Muscle layer of colon (tissue), 2 donors: ENCODE results near the gene ATG4B.

Experiments used
- H3K27ac ChIP-seq: one replicate; pipeline ENCODE4 v1.7.0; 2013; ENCODE audit warnings: low read depth, mild to moderate bottlenecking, low read length, moderate library complexity
- H3K27me3 ChIP-seq, 2 donors: one replicate each; pipeline ENCODE4 v1.7.0; 2013; ENCODE audit warnings: low read length in 2 of 2, mild to moderate bottlenecking in 2 of 2; ENCODE audit not compliant: insufficient read depth in 2 of 2, control insufficient read depth in 1 of 2
- H3K36me3 ChIP-seq: one replicate; pipeline ENCODE4 v1.7.0; 2013; ENCODE audit warnings: mild to moderate bottlenecking, low read length; ENCODE audit not compliant: insufficient read depth
- H3K4me1 ChIP-seq: one replicate; pipeline ENCODE4 v1.7.0; 2013; ENCODE audit warnings: mild to moderate bottlenecking, low read length; ENCODE audit not compliant: insufficient read depth
- H3K4me3 ChIP-seq, 2 donors: one replicate each; pipeline ENCODE4 v1.7.0; 2013; ENCODE audit warnings: low read length in 2 of 2, low read depth in 1 of 2, mild to moderate bottlenecking in 1 of 2, moderate library complexity in 1 of 2
- H3K9ac ChIP-seq: one replicate; pipeline ENCODE4 v1.7.0; 2013; ENCODE audit warnings: low read length
- H3K9me3 ChIP-seq: one replicate; pipeline ENCODE4 v1.7.0; 2013; ENCODE audit warnings: mild to moderate bottlenecking, low read length
- donor health status: abdominal sarcoma.
- donor health status: Adenocarcinoma of cecum.

ATG4B gene

DNA sequence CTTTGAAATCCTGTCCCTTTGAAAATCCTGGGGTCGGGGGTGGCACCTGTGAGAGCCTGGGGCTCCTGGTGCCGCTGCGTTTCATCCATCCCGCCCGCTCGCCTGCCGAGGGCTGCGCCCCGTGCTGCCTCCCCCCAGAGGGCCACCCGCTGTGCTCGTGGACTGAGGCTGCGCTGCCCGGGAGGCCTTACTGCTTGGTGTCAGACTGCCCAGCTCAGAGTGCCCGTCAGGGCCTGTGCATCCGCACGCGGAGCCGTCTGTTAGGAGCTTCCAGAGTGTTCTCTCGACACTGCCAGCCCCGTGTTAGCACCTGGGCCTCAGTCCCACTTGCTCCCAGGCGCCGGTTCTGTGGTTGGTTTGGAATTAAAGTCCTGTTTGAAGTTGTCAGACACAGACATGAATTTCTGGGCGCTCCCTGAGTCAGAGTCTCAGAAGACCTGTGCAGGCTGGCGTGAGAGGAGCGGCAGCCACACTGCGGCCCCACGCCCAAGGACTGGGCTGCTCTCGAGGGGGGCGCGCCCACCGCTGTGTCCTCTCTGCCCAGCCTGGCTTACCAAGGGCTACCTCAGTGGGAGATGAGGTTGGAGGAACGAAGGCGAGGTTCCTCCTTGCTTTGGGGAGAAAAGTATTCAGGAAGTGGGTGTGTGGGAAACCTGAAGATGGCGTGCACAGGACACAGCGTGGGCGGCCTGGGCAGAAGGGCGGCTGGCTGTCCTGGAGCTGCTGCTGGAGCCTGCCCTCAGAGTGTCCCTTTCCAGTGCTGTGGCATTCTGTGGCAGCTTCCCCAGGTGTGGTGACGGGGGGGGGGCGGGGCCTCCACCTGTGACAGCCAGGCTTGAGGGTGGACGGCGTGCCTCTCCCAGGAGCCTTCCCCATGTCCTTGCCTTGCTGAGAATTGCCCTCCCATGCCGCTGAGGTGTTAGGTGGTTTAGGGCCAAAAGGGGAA, 35.0 kb downstream of the ATG4B start:
- peaks cover 51% of the 10 kb centered on the region for H3K36me3 ChIP-seq
- H3K27ac ChIP-seq, result no peak overlapping the region
- H3K4me1 ChIP-seq, result no peaks in the 10 kb centered on the region

DNA sequence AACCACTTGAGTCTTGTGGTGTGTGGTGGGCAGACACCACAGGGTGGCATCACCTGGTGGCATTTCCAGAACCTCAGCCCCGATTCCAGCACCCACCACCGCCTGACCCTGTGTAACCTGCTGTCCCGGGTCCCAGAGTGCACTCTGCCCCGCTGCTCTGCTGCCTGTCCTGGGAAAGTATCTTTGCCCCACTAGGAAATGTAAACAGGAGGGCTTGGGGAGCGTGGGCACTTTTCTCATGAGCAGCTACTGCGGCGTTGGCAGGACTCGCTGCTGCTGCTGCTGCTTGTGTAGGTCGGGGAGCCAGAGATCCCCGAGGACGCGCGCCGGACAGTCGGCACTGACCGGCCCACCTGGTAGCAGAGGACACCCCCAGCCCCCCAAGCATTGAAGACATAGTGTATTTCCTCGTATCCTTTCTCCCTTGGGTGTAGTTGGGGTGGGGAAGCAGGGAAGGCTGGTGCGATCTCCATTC, 35.7 kb downstream of the ATG4B start:
- Histone ChIP-seq H3K36me3 (peaks cover 44% of the 10 kb centered on the region), H3K27ac (no peak overlapping the region), H3K9ac (no peak overlapping the region), H3K27me3 (no peaks in the 10 kb centered on the region), H3K4me1 (no peaks in the 10 kb centered on the region), H3K9me3 (no peaks in the 10 kb centered on the region), H3K4me3 (no peak overlapping the region)

More for the DNA sequence above, 35.0 kb downstream of the ATG4B start:
- Histone ChIP-seq H3K4me3 (no peak overlapping the region), H3K9me3 (no peaks in the 10 kb centered on the region), H3K9ac (no peak overlapping the region), H3K27me3 (no peaks in the 10 kb centered on the region)

DNA sequence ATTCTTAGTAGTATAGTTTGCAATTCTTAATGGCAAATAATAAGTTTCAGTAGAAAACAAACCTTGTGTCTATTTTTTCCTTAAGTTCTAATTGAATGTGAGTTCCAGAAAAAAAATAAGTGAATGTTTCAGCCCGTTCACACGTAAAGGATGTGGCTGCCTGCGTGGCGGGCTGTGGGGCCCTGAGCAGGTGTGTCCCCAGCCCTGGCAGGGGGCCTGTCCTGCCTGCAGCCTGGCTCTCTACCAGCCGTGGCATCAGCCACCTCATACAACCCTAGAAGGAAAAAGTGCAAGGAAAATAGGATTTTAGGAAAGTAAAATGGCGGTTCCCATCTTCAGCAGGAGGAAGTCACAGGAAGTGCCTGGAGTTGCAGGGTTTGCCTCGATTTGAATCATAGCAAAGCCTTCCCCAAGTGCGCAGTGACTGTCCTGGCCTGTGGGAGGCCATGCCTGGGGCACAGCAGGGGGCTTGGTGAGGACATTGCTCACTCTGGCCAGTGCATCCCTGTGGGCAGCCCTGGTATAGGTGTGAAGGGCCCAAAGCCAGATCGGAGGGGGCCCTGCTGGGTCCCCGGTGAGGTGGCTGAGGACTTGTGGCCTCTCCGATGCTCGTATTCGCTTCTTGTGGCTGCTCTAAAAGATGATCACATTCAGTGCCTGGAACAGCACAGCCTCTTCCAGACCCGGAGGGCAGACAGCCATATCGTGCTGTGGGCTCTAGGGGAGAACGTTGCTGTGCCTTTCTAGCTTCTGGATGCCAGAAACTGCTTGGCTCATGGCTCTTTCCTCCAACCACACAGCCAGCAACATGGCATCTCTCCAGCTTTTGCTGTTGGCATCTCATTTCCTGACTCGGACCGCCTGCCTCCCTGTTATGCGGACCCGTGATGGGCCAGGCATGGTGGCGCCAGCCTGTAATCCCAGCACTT, 36.6 kb downstream of the ATG4B start:
- no peaks in the 10 kb centered on the region for H3K27me3 ChIP-seq
- H3K36me3 ChIP-seq, result peaks cover 41% of the 10 kb centered on the region
- H3K4me1 ChIP-seq, result no peaks in the 10 kb centered on the region
- H3K27ac ChIP-seq, result no peak overlapping the region
- H3K9ac ChIP-seq, result no peak overlapping the region
- H3K9me3 ChIP-seq, result no peaks in the 10 kb centered on the region
- H3K4me3 ChIP-seq, result no peak overlapping the region

DNA sequence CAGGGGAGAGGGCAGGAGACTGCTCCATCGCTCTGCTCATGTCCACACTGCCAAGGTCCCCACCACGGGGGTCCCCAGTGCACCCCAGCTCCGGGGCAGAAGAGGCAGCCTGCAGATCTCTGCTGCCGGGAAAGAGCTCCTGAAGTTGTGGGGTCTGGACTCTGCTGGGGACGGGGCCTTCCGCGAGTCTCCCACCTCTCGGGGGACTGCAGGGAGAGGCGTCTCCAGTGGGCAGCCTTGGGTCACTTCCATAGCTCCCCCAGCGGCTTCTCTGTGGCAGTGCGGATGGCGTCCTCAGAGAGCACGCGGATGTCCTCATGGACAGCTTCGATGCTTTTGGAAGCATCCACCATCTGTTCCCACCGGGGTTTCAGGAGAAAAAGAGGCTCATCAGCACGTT, 38.4 kb downstream of the ATG4B start:
- Histone ChIP-seq H3K4me3 (no peak overlapping the region), H3K27me3 (no peaks in the 10 kb centered on the region), H3K4me1 (no peaks in the 10 kb centered on the region), H3K36me3 (peaks cover 30% of the 10 kb centered on the region), H3K9ac (no peak overlapping the region), H3K9me3 (no peaks in the 10 kb centered on the region), H3K27ac (no peak overlapping the region)

DNA sequence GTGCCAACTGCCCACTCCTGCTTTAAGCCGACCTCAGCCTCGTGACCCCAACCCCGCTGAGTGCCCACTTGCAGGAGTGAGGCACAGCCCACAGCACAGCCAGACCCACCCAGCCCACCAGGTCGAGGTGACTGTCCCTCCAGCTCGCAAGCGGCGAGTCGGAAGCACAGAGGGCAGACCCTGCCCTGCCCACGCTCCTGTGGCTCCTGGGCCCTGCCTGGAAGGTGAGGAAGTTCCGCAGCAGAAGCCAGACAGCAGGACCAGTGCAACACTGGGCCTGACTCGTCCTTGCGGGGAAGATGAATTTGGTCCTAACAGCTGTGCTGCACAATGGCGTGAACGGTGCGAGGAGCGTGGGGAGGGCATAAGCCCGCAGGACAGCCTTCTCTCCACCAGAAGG, 39.2 kb downstream of the ATG4B start:
- Histone ChIP-seq H3K9me3 (no peaks in the 10 kb centered on the region), H3K36me3 (peaks cover 22% of the 10 kb centered on the region), H3K9ac (no peak overlapping the region), H3K4me1 (no peaks in the 10 kb centered on the region), H3K27me3 (no peaks in the 10 kb centered on the region), H3K27ac (no peak overlapping the region), H3K4me3 (no peak overlapping the region)

DNA sequence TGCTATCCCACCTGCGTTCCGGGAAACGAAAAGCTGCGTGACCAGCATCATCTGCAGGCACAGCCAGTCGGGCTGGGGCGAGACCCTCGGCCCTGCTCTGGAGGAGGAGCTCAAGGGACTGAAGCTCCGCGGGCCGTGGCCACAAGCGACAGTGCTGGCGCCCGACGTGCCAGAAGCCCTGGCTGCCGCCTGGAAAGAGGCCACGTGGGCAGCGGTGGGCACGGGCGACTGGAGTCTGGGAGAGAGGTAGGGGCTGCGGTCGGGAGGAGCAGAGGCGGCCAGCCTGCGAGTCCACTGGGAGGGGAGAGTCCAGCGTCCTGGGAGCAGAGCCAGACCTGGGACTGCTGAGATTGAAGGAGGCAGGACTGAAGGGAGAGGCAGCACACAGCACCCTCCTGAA, 39.9 kb downstream of the ATG4B start:
- Histone ChIP-seq H3K4me3 (no peak overlapping the region), H3K27ac (no peak overlapping the region), H3K4me1 (no peaks in the 10 kb centered on the region), H3K36me3 (peaks cover 18% of the 10 kb centered on the region), H3K27me3 (no peaks in the 10 kb centered on the region), H3K9ac (no peak overlapping the region), H3K9me3 (no peaks in the 10 kb centered on the region)

DNA sequence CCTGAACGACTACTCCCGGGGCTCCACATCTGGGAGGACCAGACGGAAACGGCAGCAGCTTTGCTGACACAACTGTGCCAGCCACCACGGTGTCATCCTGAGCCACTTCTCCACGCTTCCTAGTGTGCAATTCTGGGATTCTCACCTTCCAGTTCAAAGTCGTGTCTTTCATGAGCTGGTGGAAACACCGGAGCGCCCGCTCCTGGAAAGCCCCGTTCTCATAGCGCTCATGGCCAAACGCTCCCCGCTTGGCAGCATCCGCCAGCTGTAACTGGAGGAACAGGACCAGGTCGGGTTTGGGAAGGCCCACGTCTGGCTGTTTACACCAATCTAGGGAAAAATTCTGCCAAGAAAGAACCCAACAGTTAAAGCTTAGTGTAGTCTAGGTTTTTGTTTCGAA, 40.8 kb downstream of the ATG4B start:
- Histone ChIP-seq H3K4me3 (no peak overlapping the region), H3K4me1 (no peaks in the 10 kb centered on the region), H3K27me3 (no peaks in the 10 kb centered on the region), H3K9ac (no peak overlapping the region), H3K9me3 (no peaks in the 10 kb centered on the region), H3K27ac (no peak overlapping the region), H3K36me3 (peaks cover 12% of the 10 kb centered on the region)

DNA sequence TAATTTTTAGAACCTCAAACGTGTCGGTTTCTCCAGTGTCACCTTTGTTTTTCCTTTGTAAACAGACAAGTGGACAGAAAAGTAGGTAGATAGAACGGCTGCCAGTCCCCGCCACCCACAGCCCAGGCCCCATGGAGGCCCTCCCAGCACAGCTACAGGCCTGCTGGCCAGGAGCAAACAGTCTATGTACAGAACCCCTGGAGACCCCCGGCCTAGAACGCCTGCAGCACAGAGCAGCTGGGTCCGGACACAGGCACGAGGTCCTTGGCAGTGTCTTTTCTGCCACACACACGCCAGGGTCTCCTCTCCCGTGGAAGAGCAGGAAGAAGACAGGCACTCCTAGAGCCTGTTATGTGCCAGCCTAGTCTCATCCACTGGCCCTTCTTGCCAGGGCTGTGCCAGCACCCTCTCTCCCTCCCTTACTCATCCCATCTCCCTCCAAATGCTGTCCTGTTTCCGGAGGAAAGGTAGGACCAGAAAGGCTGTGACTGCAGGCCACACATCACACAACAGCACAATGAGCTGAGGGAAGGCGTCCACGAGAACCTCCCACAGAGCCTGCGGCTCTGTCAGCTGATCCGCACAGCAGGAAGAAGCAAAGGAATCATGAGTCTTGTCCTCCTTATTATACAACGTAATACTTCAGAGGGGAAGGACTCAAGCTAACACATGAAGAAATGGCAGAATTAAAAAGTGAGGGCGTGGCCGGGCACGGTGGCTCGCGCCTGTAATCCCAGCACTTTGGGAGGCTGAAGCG, 41.5 kb downstream of the ATG4B start:
- Histone ChIP-seq H3K4me1 (no peaks in the 10 kb centered on the region), H3K4me3 (no peak overlapping the region), H3K9ac (no peak overlapping the region), H3K27me3 (no peaks in the 10 kb centered on the region), H3K36me3 (peaks cover 12% of the 10 kb centered on the region), H3K9me3 (no peaks in the 10 kb centered on the region), H3K27ac (no peak overlapping the region)

DNA sequence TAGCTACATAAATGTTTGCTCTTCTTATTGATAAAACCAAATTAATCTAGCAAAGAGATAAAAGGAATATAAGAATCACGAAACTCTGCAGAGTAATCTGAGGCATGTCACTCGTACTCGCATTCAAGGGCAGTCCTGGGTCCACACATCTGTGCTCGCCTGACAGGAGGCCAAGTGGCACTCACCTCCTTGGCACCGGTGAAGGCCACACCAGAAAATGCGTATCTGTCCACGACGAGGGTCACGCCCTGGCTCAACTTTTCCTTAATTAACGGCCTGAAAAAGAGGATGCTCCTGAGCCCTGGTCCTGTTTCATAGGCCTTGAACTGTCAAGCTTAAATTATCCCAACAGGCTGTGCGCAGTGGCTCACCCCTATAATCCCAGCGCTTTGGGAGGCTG, 42.6 kb downstream of the ATG4B start:
- Histone ChIP-seq H3K9ac (no peak overlapping the region), H3K27ac (no peak overlapping the region), H3K9me3 (no peaks in the 10 kb centered on the region), H3K36me3 (peaks cover 12% of the 10 kb centered on the region), H3K4me3 (no peak overlapping the region), H3K27me3 (no peaks in the 10 kb centered on the region), H3K4me1 (no peaks in the 10 kb centered on the region)

DNA sequence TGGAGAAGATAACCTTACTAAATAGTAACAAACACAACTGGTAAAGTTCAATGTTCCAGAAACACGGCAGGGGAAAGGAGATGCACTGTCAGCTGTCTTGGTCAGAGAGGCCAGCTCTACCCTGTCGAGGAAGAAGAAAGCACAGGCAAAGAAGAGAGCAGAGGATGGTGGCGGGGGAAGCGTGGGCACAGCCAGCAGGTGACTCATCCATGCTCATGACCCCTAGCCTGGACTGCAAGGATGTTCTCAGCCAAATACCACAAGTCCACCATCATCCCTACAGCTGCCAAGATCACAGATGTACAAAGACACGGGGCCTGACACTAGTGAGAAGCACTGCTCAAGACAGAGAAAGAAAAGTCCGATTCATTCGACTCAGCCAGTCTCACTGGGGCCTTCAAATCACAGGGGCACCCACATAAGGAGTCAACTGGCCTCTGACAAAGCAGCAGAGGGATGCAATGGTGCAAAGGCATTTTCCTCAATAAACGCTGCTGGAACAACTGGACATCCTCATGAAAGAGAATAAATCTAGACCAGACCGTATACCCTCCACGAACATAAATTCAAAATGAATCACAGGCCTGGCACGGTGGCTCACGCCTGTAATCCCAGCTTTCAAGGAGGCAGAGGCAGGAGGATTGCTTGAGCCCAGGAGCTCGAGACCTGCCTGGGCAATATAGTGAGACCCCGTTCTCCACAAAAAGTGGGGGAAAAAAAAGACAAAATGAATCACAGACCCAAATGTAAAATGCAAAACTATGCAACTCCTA, 43.5 kb downstream of the ATG4B start:
- H3K9ac ChIP-seq, result no peak overlapping the region
- no peak overlapping the region for H3K27ac ChIP-seq
- H3K36me3 ChIP-seq, result peaks cover 8% of the 10 kb centered on the region

More for the DNA sequence above, 43.5 kb downstream of the ATG4B start:
- H3K27me3 ChIP-seq, result no peaks in the 10 kb centered on the region
- no peak overlapping the region for H3K4me3 ChIP-seq
- H3K9me3 ChIP-seq, result no peaks in the 10 kb centered on the region
- H3K4me1 ChIP-seq, result peaks cover 6% of the 10 kb centered on the region
